DMS 273 treated with DMSO at 0.1 percent for 48 hours (cell line): Measurements from ENCODE around the gene CNTNAP5.

Source experiments
- DNase-seq: peaks from one replicate; lab custom pipeline; 2025; lab: John Stamatoyannopoulos, UW

Gene CNTNAP5

GRCh38 chr2:124063596-124063995, 38.5 kb downstream of the CNTNAP5 start:
- DNase-seq = no peak

GRCh38 chr2:124065636-124066035, 40.5 kb downstream of the CNTNAP5 start:
- no peak for DNase-seq

DNA sequence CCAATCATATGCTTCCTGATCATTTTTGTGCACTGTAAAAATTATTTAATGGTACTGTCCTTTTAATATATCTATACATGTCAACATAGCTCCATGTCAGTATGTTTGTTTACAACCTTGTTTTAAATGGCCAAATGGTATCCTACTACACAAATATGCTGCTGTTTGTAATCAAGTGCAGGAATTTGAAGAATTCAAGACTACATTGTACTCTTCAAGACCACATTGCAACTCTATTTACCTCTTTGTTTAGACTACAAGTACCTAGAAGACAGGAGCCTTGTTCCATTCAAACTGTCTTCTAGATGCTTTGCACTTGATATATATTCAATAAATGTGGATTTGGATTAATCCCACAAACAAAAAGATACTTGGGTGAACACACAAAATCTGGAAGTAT, 41.7 kb downstream of the CNTNAP5 start:
- no peak for DNase-seq

DNA sequence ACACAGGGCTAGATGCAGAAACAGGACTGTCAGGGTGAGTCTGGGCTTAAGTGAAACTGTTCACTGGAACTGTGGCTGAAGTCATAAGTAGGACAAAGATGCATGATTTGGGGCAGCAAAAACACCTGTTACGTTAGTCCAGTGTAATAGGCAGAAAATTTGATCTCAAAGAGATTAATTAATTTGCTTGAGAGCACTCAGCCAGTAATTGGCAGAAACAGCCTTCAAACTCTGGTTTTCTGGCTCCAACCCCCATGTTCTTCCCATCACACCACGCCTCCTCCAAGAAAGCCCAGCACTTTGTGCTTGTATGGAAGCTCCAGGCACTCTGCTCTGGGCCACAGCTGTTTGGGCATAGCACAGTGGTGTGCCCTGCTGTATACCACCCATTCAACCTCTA, 54.0 kb downstream of the CNTNAP5 start:
- DNase-seq = no peak

GRCh38 chr2:124080281-124081153, 55.4 kb downstream of the CNTNAP5 start:
- no peak for DNase-seq

DNA sequence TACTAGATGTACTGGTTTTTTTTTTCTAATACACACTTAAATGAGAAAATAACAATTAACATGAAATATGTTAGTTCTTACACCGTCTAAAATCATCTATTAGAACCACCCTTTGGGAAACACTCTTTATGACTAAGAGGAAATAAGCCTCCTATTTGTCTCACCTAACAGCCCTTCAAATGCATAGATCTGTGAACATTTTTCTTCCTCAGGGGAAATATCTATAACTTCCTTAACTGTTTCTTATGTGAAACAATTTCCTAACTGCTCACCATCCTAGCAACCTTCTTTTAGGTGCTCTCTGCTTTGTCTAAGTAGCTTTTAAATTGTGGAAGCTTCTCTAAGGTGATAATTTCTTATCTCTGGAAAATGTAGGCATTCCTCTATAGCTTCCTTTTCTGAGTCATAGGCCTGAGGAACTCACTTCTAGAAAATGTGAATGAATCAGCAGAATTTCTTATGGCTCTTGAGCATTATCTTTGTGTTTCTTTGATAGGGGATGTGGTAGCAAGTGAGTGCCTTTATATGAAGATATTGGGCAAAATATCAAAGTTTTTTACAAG, 56.1 kb downstream of the CNTNAP5 start:
- DNase-seq = no peak

DNA sequence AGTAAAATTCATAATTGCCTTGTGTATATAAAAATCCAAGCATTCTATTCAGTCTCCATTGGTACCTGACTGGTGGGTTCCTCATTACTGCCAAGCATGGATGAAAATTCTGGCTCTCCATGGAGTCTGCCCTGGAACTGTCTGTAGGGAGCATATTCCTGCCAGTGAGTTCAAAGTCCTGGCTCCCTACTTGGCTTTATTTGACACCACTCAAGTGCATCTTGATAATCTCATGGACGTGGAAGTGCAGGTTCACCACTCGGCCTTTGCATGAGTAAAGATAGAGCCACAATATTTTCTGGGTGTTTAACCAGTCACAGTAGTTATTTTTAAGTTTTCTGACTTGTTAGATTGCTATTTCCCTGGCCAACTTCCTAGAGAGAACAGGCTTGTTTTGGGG, 63.5 kb downstream of the CNTNAP5 start:
- no peak for DNase-seq

GRCh38 chr2:124091721-124092120, 66.6 kb downstream of the CNTNAP5 start:
- DNase-seq = no peak

DNA sequence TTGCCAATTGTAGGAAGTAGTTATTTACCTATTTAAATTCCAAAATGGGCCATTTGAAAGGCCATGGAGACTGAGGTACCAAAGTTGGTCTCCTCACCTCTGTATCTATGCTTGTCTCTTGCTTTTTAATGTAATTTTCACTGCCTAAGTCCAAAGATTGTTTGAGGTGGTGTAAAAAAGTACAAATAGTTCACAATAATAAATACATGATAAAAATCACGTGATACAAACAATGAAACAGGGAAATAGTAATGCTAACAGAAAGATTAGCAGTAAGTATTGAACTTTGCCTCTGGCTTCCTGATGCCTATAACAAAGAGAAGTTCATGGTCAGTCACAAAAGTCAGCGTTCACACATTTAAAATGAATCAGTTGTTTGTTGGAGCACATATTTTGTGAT, 67.6 kb downstream of the CNTNAP5 start:
- no peak for DNase-seq

DNA sequence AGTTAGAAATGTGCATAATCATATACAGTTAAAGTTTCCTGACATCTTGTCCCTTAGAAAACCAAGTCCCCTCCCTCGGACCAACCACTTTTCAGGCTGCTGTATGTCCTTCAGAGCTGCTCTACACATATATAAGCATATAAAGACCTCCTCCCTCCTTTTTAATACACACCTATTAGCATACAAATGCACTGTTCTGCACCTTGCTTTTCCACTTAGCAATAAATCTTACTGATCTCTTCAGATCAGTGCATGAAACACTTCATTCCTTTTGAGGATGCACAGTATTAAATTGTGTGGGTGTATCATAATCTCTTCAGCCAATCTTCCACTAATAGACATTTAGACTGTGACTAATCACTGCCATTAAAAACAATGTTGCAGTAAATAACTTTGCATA, 79.8 kb downstream of the CNTNAP5 start:
- DNase-seq = no peak

GRCh38 chr2:124112206-124112605, 87.1 kb downstream of the CNTNAP5 start:
- DNase-seq = no peak

DNA sequence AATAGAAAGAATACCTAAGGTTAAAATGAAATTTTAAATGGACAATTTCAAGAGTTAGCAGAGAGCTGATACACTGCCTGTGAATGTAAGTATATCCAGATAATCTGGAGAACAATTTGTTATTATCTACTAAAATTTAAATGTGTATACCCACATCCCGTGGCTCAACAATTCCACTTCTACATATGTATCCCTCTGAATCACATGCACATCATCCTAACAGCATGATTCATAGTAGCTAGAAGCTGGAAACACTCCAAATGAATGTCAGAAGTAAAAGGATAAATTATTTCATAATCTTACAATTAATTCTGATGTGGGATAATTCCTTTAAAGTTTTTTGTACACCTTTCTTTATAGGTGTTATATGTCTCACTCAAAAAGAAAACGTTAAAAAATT, 87.9 kb downstream of the CNTNAP5 start:
- DNase-seq = no peak

DNA sequence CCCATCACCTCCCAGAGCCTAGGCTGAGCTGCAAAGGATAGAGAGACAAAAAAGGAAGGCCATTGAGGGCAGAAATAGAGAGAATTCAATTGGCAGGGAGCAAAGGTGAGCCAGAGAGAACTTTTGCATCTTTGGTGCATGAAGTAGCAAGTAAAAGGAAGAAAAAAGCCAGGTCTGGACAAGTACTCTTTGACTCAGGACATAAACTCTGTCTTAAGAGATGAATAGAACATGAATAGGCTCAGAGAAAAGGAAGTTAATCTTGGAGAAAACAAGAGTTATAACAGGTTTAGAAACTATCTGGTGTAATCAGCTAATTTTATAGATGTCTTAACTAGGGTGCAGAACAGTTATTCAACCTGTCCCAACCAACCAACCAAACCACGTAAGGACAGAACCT, 95.2 kb downstream of the CNTNAP5 start:
- DNase-seq = no peak

- no peak for DNase-seq
Measured at GRCh38 chr2:124121106-124121505, 96.0 kb downstream of the CNTNAP5 start.

DNA sequence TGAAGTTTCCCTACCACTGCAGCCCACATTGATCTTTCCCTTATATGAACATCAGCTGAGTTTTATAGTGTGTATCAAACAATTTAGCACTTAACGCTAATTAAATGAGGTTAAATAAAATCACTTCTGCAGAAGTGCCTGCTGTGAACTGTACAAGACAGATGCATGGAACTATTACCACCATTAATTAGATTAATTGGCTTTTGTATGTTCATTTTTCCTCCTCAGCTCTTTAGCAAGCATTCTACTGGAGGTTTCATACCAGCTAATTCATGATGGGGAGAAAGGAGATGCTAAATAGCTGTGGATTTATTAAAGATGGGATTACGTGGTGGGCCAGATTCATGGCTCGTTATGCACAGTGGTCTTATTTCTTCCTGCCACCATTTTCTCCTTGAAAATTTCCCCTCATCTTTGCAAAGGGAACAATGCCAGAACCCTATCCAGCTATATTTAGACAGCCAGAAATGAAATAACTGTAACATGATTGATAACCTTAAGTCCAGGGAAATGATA, 96.7 kb downstream of the CNTNAP5 start:
- DNase-seq = no peak

GRCh38 chr2:124122340-124122739, 97.3 kb downstream of the CNTNAP5 start:
- no peak for DNase-seq

DNA sequence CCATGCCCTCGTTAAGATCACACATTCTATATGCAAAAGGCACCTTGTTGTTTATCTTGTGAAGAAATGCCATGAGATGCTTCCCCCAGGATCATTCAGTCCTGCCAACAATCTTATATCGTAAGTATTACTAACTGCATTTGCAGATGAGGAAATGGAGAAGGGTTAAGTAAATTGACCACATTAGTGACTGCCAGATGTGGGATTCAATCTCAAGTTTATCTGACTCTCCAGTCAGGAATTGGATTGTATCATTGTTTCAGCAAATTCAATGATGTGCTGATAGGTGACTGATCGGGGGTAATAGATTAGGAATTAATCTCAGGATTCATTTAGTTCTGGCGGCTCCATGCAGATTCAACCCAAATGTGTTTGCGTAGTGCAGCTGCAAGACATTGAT, 106.2 kb downstream of the CNTNAP5 start:
- no peak for DNase-seq

DNA sequence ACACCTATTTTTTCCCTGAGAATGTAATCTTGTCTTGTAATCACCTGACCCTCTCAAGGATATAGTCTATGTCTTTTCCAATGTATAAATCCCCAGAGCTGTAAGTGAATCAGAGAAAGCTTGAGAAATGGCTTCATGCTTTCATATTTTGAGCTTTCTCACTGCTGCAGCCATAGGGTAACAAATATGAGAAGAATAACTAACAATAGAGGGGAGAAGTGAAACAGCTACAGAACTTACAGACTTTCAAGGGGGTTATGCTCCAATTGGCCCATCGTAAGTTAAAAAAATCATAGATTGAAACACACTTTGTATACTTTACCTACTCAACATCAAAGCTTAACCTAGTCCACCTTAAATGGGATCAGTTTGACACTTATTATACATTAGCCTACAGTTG, 111.0 kb downstream of the CNTNAP5 start:
- no peak for DNase-seq

GRCh38 chr2:124138076-124138475, 113.0 kb downstream of the CNTNAP5 start:
- no peak for DNase-seq

DNA sequence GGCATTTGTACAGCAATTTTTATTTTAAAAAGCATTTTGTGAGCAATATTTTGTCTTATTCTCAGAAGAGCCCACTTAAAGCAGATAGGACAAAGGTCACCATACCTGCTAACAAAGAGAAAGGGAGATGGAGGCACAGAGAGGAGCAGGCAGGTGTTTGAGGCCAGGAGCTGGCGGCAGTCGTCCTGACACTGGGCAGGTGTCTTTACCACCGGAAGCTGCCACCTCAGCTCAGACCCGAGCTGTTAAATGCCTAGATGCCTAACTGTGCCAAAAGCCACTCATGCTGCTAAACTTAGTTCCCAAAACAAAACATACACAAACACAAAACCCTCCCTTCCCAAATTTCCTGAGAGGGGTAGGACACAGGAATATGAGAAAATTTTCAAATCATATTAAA, 120.9 kb downstream of the CNTNAP5 start:
- DNase-seq = no peak

- DNase-seq = no peak
Measured at GRCh38 chr2:124147552-124147951, 122.5 kb downstream of the CNTNAP5 start.

- DNase-seq = no peak
Measured at GRCh38 chr2:124149571-124149970, 124.5 kb downstream of the CNTNAP5 start.

GRCh38 chr2:124151691-124152090, 126.6 kb downstream of the CNTNAP5 start:
- DNase-seq = no peak

GRCh38 chr2:124153713-124154112, 128.6 kb downstream of the CNTNAP5 start:
- DNase-seq = no peak
